H1 (cell line): ENCODE measurements around the gene AP1G2. TPM values are rescaled to one million over a fixed set of nuclear protein-coding genes. Genes with fewer than 3 reads are reported as not detected.
A peak's percentile ranks its signal among the peaks of the same experiment; 100 is the strongest.

Experiments used
- CTCF ChIA-PET: fragments of 300-600 bp; sonication (Branson Sonifier 250); formaldehyde crosslinking; loops from one replicate; lab custom pipeline; 2021; ENCODE audit not compliant: partially characterized antibody; lab: Charles Lee
- POLR2A ChIA-PET: fragments of 300-600 bp; sonication (Branson Sonifier 250); formaldehyde crosslinking; loops from one replicate; lab custom pipeline; 2021; ENCODE audit warnings: inconsistent platforms; ENCODE audit not compliant: partially characterized antibody; lab: Charles Lee
- DNase-seq, 2 experiments: peaks; one replicate each; pipeline versions ENCODE4 v3.0.0 to v3.0.0-alpha.2; 2010 to 2022; ENCODE audit warnings: low spot score in 2 of 2, low read depth in 1 of 2, mixed read lengths in 1 of 2
- FAIRE-seq: peaks from 2 replicates; lab custom pipeline; 2011; peaks lifted over from hg19 to GRCh38; lab: Jason Lieb, UNC
- H2AFZ ChIP-seq: 2 replicates; pipeline ENCODE4 v1.8.1; 2012; ENCODE audit warnings: low read length, inconsistent platforms
- H2AK5ac ChIP-seq: 2 replicates; pipeline ENCODE4 v1.6.1; 2013; ENCODE audit warnings: low read depth, low read length
- H2BK120ac ChIP-seq: replicated peaks from 2 replicates; pipeline ENCODE3; 2013; ENCODE audit warnings: low read depth, low read length, inconsistent platforms
- H2BK12ac ChIP-seq: 2 replicates; pipeline ENCODE4 v1.6.1; 2013; ENCODE audit warnings: low read depth, low read length
- H2BK15ac ChIP-seq: 2 replicates; pipeline ENCODE4 v1.6.1; 2013; ENCODE audit warnings: low read length
- H2BK20ac ChIP-seq: 2 replicates; pipeline ENCODE4 v1.6.1; 2013; ENCODE audit warnings: low read length
- H2BK5ac ChIP-seq: 2 replicates; pipeline ENCODE4 v1.6.1; 2013; ENCODE audit warnings: low read depth, low read length
- H3K14ac ChIP-seq: 2 replicates; pipeline ENCODE4 v1.6.1; 2013; ENCODE audit warnings: inconsistent platforms; ENCODE audit not compliant: insufficient read length
- H3K18ac ChIP-seq: 2 replicates; pipeline ENCODE4 v1.6.1; 2013; ENCODE audit warnings: low read length; ENCODE audit errors: extremely low read depth
- H3K23ac ChIP-seq: 2 replicates; pipeline ENCODE4 v1.6.1; 2013; ENCODE audit warnings: inconsistent platforms; ENCODE audit not compliant: insufficient read length
- H3K23me2 ChIP-seq: 2 replicates; pipeline ENCODE4 v1.6.1; 2013; ENCODE audit warnings: low read depth, low read length
- H3K27ac ChIP-seq: 2 replicates; pipeline ENCODE4 v1.6.1; 2011; ENCODE audit warnings: low read depth, low read length, inconsistent platforms
- H3K27me3 ChIP-seq, 4 experiments: replicated peaks in 1 of 4; 1 replicate in 1 of 4; 2 replicates in 3 of 4; pipeline versions ENCODE4 v1.6.1 to v1.8.1; 2011 to 2013; ENCODE audit warnings: low read length in 3 of 4, mild to moderate bottlenecking in 3 of 4, inconsistent platforms in 2 of 4, mixed read lengths in 2 of 4, moderate library complexity in 1 of 4; ENCODE audit not compliant: control insufficient read depth in 3 of 4, insufficient read depth in 3 of 4; ENCODE audit errors: extremely low read depth in 1 of 4
- H3K36me3 ChIP-seq, 4 experiments: 2 replicates each; pipeline versions ENCODE4 v1.6.1 to v1.8.1; 2011 to 2013; ENCODE audit warnings: mild to moderate bottlenecking in 4 of 4, low read length in 3 of 4, moderate library complexity in 2 of 4, control low read depth in 1 of 4, inconsistent platforms in 1 of 4; ENCODE audit not compliant: insufficient read depth in 4 of 4, control insufficient read depth in 2 of 4
- H3K4ac ChIP-seq: replicated peaks from 2 replicates; pipeline ENCODE3; 2013; ENCODE audit warnings: low read length, low read depth, mixed read lengths, inconsistent platforms; ENCODE audit not compliant: insufficient read length
- H3K4me1 ChIP-seq, 4 experiments: replicated peaks in 1 of 4; 1 replicate in 1 of 4; 2 replicates in 3 of 4; pipeline versions ENCODE4 v1.6.1 to v1.8.1; 2011 to 2013; ENCODE audit warnings: low read length in 3 of 4, inconsistent platforms in 2 of 4, mixed read lengths in 1 of 4; ENCODE audit not compliant: insufficient read depth in 4 of 4, control insufficient read depth in 3 of 4
- H3K4me2 ChIP-seq, 2 experiments: 2 replicates each; pipeline versions ENCODE4 v1.6.1 to v1.8.1; 2011 to 2013; ENCODE audit warnings: low read depth in 2 of 2, low read length in 2 of 2, control low read depth in 1 of 2, inconsistent platforms in 1 of 2, mild to moderate bottlenecking in 1 of 2; ENCODE audit not compliant: insufficient read depth in 1 of 2
- H3K4me3 ChIP-seq, 4 experiments: fragments of 200-600, 300-600 bp in 1 of 4; sonication (generic), shearing (Covaris generic), sonication (Bioruptor Twin) in 1 of 4; 2 replicates each; pipeline versions ENCODE4 v1.5.1 to v1.8.1; 2011 to 2016; ENCODE audit warnings: low read length in 4 of 4, low read depth in 3 of 4, control low read depth in 2 of 4, inconsistent platforms in 2 of 4, mild to moderate bottlenecking in 2 of 4, mixed read lengths in 1 of 4, moderate library complexity in 1 of 4; ENCODE audit not compliant: insufficient read depth in 2 of 4; ENCODE audit errors: extremely low read depth in 1 of 4
- H3K56ac ChIP-seq: replicated peaks from 2 replicates; pipeline ENCODE3; 2013; ENCODE audit warnings: low read depth, mild to moderate bottlenecking, mixed read lengths, low read length, inconsistent platforms; ENCODE audit not compliant: insufficient read length
- H3K79me1 ChIP-seq: 2 replicates; pipeline ENCODE4 v1.6.1; 2013; ENCODE audit warnings: low read depth, low read length, control low read depth
- H3K79me2 ChIP-seq, 2 experiments: 2 replicates each; pipeline versions ENCODE4 v1.6.1 to v1.8.1; 2012 to 2013; ENCODE audit warnings: low read length in 2 of 2, mild to moderate bottlenecking in 2 of 2, inconsistent platforms in 1 of 2; ENCODE audit not compliant: insufficient read depth in 2 of 2, control insufficient read depth in 1 of 2
- H3K9ac ChIP-seq, 4 experiments: replicated peaks in 1 of 4; 1 replicate in 1 of 4; 2 replicates in 3 of 4; pipeline versions ENCODE4 v1.6.1 to v1.8.1; 2011 to 2013; ENCODE audit warnings: low read depth in 3 of 4, low read length in 3 of 4, control low read depth in 2 of 4, mild to moderate bottlenecking in 2 of 4, moderate library complexity in 2 of 4, inconsistent platforms in 1 of 4; ENCODE audit errors: extremely low read depth in 1 of 4
- H3K9me3 ChIP-seq, 2 experiments: 2 replicates each; pipeline versions ENCODE4 v1.6.1 to v1.8.1; 2012 to 2013; ENCODE audit warnings: mild to moderate bottlenecking in 2 of 2, moderate library complexity in 2 of 2, control low read depth in 1 of 2, inconsistent platforms in 1 of 2, low read depth in 1 of 2, low read length in 1 of 2, mixed read lengths in 1 of 2; ENCODE audit not compliant: insufficient read depth in 2 of 2
- H4K20me1 ChIP-seq, 2 experiments: replicated peaks in 1 of 2; 2 replicates each; pipeline versions ENCODE3 to v1.8.1; 2011 to 2013; ENCODE audit warnings: inconsistent platforms in 2 of 2, low read length in 2 of 2, mild to moderate bottlenecking in 1 of 2; ENCODE audit not compliant: insufficient read depth in 2 of 2, control insufficient read depth in 1 of 2
- H4K5ac ChIP-seq: 2 replicates; pipeline ENCODE4 v1.6.1; 2013; ENCODE audit warnings: low read length, low read depth, mixed read lengths, inconsistent platforms; ENCODE audit not compliant: insufficient read length
- H4K8ac ChIP-seq: 2 replicates; pipeline ENCODE4 v1.8.0; 2013; ENCODE audit warnings: mild to moderate bottlenecking, moderate library complexity, low read length, inconsistent platforms; ENCODE audit not compliant: insufficient read depth; ENCODE audit errors: extremely low read depth
- H4K91ac ChIP-seq: replicated peaks from 2 replicates; pipeline ENCODE3; 2013; ENCODE audit warnings: low read length, mixed read lengths, inconsistent platforms; ENCODE audit not compliant: insufficient read length
- ASH2L ChIP-seq: fragments of 200-600, 300-600 bp; sonication (generic); IDR thresholded peaks from one replicate; pipeline ENCODE4 v1.7.1; 2017; ENCODE audit warnings: low read length
- CBX8 ChIP-seq: fragments of 300-800, 300-1000 bp; sonication (generic); IDR thresholded peaks from 2 replicates; pipeline ENCODE4 v1.7.1; 2016; ENCODE audit warnings: low read depth, low read length, borderline replicate concordance
- POLR2A ChIP-seq, 2 experiments: IDR thresholded peaks; 1 replicate in 1 of 2; 2 replicates in 1 of 2; pipeline ENCODE4 v1.6.1; 2011; ENCODE audit warnings: low read depth in 2 of 2, low read length in 2 of 2, mild to moderate bottlenecking in 2 of 2; ENCODE audit errors: control extremely low read depth in 1 of 2
- SAP30 ChIP-seq: fragments of 300-600 bp; sonication (generic); IDR thresholded peaks from 2 replicates; pipeline ENCODE4 v1.7.1; 2012; ENCODE audit warnings: low read length, moderate library complexity, mild to moderate bottlenecking, inconsistent platforms; ENCODE audit not compliant: insufficient read depth, insufficient replicate concordance
- YY1 ChIP-seq: IDR thresholded peaks from 2 replicates; pipeline ENCODE4 v1.6.1; 2011; ENCODE audit warnings: low read depth, mild to moderate bottlenecking, low read length
- WGBS, 2 experiments: shearing (Covaris generic) in 1 of 2; methylation state at CpG; one replicate each; pipeline versions ENCODE4 v1.1.6 to v1.1.7; 2013 to 2015; ENCODE audit warnings: low lambda C conversion rate in 2 of 2, mixed read lengths in 2 of 2, inconsistent platforms in 1 of 2, low coverage in 1 of 2, missing lambda C conversion rate in 1 of 2; ENCODE audit not compliant: insufficient replicate concordance in 2 of 2, insufficient coverage in 1 of 2, insufficient read length in 1 of 2; ENCODE audit errors: extremely low coverage in 1 of 2, missing lambda C conversion rate in 1 of 2; 5-methylcytosine and 5-hydroxymethylcytosine counted together
- long read RNA-seq, 2 experiments: library from RNA in 1 of 2; library from capped mRNA in 1 of 2; stranded (forward); transcript quantifications; one replicate each; pipeline ENCODE4 v2.0.0, GENCODE V29; 2021; ENCODE audit warnings: inconsistent platforms in 1 of 2
- polyA minus RNA-seq, 3 experiments: library from RNA; depleted of rRNA, polyadenylated mRNA; stranded (reverse); fragments of >200 nt; gene quantifications; 1 replicate in 2 of 3; 2 replicates in 1 of 3; pipeline ENCODE4 v1.2.3, GENCODE V29; 2011
- polyA plus RNA-seq, 7 experiments: library from polyadenylated mRNA; depleted of rRNA in 3 of 7; stranded (reverse) in 5 of 7; unstranded in 2 of 7; fragments of >200 nt in 5 of 7; fragments of 200-250 nt in 2 of 7; gene quantifications; 1 replicate in 5 of 7; 2 replicates in 1 of 7; 4 replicates in 1 of 7; pipeline versions ENCODE4 v1.2.1 to v1.2.3, GENCODE V29; 2011 to 2013; ENCODE audit warnings: missing spikeins in 2 of 7, mixed read lengths in 2 of 7
- total RNA-seq: library from RNA; stranded (reverse); fragmentation: NEBNext Ultra II Directional; extraction: Animal tissue kit (Norgen Biotek cat#: 25700); gene quantifications from 2 replicates; pipeline ENCODE4 v1.2.1, GENCODE V29; 2021

The AP1G2 gene, protein sequence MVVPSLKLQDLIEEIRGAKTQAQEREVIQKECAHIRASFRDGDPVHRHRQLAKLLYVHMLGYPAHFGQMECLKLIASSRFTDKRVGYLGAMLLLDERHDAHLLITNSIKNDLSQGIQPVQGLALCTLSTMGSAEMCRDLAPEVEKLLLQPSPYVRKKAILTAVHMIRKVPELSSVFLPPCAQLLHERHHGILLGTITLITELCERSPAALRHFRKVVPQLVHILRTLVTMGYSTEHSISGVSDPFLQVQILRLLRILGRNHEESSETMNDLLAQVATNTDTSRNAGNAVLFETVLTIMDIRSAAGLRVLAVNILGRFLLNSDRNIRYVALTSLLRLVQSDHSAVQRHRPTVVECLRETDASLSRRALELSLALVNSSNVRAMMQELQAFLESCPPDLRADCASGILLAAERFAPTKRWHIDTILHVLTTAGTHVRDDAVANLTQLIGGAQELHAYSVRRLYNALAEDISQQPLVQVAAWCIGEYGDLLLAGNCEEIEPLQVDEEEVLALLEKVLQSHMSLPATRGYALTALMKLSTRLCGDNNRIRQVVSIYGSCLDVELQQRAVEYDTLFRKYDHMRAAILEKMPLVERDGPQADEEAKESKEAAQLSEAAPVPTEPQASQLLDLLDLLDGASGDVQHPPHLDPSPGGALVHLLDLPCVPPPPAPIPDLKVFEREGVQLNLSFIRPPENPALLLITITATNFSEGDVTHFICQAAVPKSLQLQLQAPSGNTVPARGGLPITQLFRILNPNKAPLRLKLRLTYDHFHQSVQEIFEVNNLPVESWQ
- 70.1 and 70.9 TPM in 2 replicates for total RNA-seq
- polyA plus RNA-seq (2011; rRNA removed): 134 and 162 TPM in 2 replicates
- 149 TPM for polyA plus RNA-seq (2011; cell fraction: cytosol; rRNA removed)
- polyA plus RNA-seq (2011; cell fraction: nucleus; rRNA removed): 1,259 TPM
- 88.4 to 117 TPM (median 102 TPM) in 4 replicates for polyA plus RNA-seq (2012, experiment 1 of 2)
- 65.4 TPM for polyA plus RNA-seq (2012, experiment 2 of 2)
- polyA plus RNA-seq (2013, experiment 1 of 2): 65.1 TPM
- polyA plus RNA-seq (2013, experiment 2 of 2): 60.0 TPM
- polyA minus RNA-seq (2011; rRNA and poly(A)+ RNA removed): 116 and 124 TPM in 2 replicates
- polyA minus RNA-seq (2011; cell fraction: cytosol; rRNA and poly(A)+ RNA removed): 57.8 TPM
- 206 TPM for polyA minus RNA-seq (2011; cell fraction: nucleus; rRNA and poly(A)+ RNA removed)
- long read RNA-seq, experiment 1, partial matches to known transcripts: 6 of 15 reads
- long read RNA-seq, experiment 1, other reads (novel, unspliced or antisense): 6 of 15 reads
- long read RNA-seq, experiment 2, partial matches to known transcripts: 2 of 12 reads
- long read RNA-seq, experiment 2, other reads (novel, unspliced or antisense): 8 of 12 reads

DNA sequence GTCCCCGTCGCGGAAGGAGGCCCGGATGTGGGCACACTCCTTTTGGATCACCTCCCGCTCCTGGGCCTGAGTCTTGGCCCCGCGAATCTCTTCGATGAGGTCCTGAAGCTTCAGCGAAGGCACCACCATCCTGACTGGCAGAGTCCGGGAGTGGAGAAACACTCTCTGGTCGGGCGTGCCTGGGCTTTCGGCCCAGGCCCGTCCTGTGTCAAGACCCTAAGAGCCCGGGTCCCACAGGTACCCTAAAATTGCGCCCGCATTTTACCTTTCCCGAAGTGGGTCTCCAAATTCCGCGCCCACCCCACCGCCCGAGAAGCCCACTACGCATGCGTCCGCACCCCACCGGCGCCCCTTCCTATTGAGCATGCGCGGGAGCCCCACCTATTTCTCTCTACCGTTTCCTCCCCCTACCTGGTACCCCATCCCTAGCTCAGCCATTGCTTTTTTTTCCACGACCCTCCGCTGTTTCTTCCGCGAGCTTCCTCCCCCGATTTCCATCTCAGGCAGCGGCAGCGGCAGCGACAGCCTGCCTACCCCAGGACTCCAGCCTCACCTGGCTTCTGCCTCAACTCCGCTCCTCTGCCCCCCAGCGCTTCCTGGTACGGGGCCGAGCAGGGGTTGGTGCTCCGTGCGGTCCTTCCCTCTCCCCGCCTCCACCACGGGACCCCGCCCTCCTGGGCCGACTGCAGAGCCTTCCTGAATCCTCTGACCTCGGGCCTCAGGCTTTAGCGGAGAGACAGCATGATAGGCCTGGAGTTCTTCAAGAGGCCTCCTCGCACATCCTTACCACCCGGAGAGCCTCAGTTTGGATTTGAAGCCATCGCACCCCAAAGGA lies at the start of gene AP1G2:
Gene AP1G2 (minus strand): TSS at position 606 of the 835 bp plus-strand sequence. CDS start 477 bp downstream, at position 129.
- peak within 1 kb of the TSS; percentile 91 to 94 for H3K4me2 ChIP-seq
- peaks cover 8 to 21% (median 11%) of the 10 kb centered on the region in 4 experiments for H3K4me1 ChIP-seq
- peaks cover 0 to under 1% of the 10 kb centered on the region in 2 experiments for H4K20me1 ChIP-seq
- peak within 1 kb of the TSS; percentile 80 for H4K91ac ChIP-seq
- H3K18ac ChIP-seq: peak within 1 kb of the TSS; percentile 95
- H3K23ac ChIP-seq: no peak within 1 kb of the TSS
- H2BK12ac ChIP-seq: no peak within 1 kb of the TSS
- no peak within 1 kb of the TSS for H2BK120ac ChIP-seq
- H3K27ac ChIP-seq: peak within 1 kb of the TSS; percentile 51
- CTCF ChIA-PET: interaction anchor here (0.7 to 70.5 kb wide), 7 partner anchors 8 to 343 kb away, joined by 3 to 2092 read pairs (median 4); partner anchors contain the start of gene NGDN
- no peak within 1 kb of the TSS for H3K14ac ChIP-seq
- 3% methylated on average over 48 of the region's 53 CpGs; no CpG with 5 or more reads in 1 of the 2 experiments for WGBS, 2 experiments
- no peak for FAIRE-seq
- POLR2A ChIA-PET: interaction anchor here (0.6 to 52.7 kb wide), 13 partner anchors 10 to 628 kb away, joined by 3 to 1523 read pairs (median 5); partner anchors contain the start of genes NGDN, PABPN1, THTPA and ZFHX2
- H2AK5ac ChIP-seq: no peak within 1 kb of the TSS
- DNase-seq: peak in 1 of 2 experiments; percentile 91
- H3K9me3 ChIP-seq: no peaks in the 10 kb centered on the region
- peaks cover 7% of the 10 kb centered on the region; the same call in 1 of the 2 replicates for H3K23me2 ChIP-seq
- H3K27me3 ChIP-seq: no peaks in the 10 kb centered on the region
- peak within 1 kb of the TSS; percentile 94 for H2BK5ac ChIP-seq
- H4K8ac ChIP-seq: peak within 1 kb of the TSS; percentile 81; the same call in 1 of the 2 replicates
- peak within 1 kb of the TSS in 3 of 4 experiments; percentile 63 to 69 (median 66); a peak in 6 of 7 replicates for H3K9ac ChIP-seq
- H3K36me3 ChIP-seq: peaks cover 4 to 8% (median 6%) of the 10 kb centered on the region in 4 experiments; a peak in 4 of 8 replicates
- H2BK15ac ChIP-seq: no peak within 1 kb of the TSS
- no peak within 1 kb of the TSS for H2BK20ac ChIP-seq
- peak within 1 kb of the TSS; percentile 32 for H3K4ac ChIP-seq
- H3K79me1 ChIP-seq: no peaks in the 10 kb centered on the region
- peak within 1 kb of the TSS; percentile 82 for H3K56ac ChIP-seq
- H2AFZ ChIP-seq: no peak within 1 kb of the TSS
- H3K79me2 ChIP-seq: no peaks in the 10 kb centered on the region
- peak within 1 kb of the TSS; percentile 96 for H4K5ac ChIP-seq
- peak within 1 kb of the TSS; percentile 52 to 81 (median 67) for H3K4me3 ChIP-seq
- TF ChIP-seq CBX8: no peak
- peak; percentile 48 for TF ChIP-seq ASH2L
- 0 out of 2 replicates have a peak, but pooled peaks have one; percentile 41 for TF ChIP-seq YY1
- TF ChIP-seq SAP30: peak; percentile 72
- TF ChIP-seq POLR2A (IDR thresholded peaks at IDR 0.05; ENCODE audit: control extremely low read depth in 1 of 2, low read depth in 2 of 2, low read length in 2 of 2): peak; percentile 38 to 86
